K562 (cell line): ENCODE results near the gene WASHC4. TPM values are rescaled to one million over a fixed set of nuclear protein-coding genes. Genes with fewer than 3 reads are reported as not detected.

ENCODE experiments used
- ATAC-seq: fragments of 200-7000 bp; cut with Tn5 transposase; 3 replicates; pipeline ENCODE4 v1.9.1; 2020; ENCODE audit warnings: moderate library complexity
- BruUV-seq: library from RNA; stranded (reverse); fragments of 400-500 nt; replicated peaks from 2 replicates; lab custom pipeline; 2021; lab: Mats Ljungman, UMichigan
- CTCF ChIA-PET: fragments of 300-600 bp; formaldehyde crosslinking; extraction: SDS; loops from one replicate; lab custom pipeline; 2021; ENCODE audit warnings: low intra/inter-chr PET ratio; lab: Yijun Ruan, JAX
- POLR2A ChIA-PET: fragments of 300-600, 350-650 bp; sonication (Branson Sonifier 250); formaldehyde crosslinking; extraction: SDS; loops from one replicate; lab custom pipeline; 2021; ENCODE audit warnings: antibody characterized with exemption, inconsistent platforms; lab: Yijun Ruan, JAX
- DNase-seq, 4 experiments: peaks; one replicate each; pipeline versions ENCODE4 v3.0.0 to v3.0.0-alpha.2; 2011 to 2018; ENCODE audit warnings: low spot score in 3 of 4, mixed read lengths in 3 of 4; ENCODE audit errors: extremely low read depth in 1 of 4
- FAIRE-seq: peaks from 2 replicates; lab custom pipeline; 2011; peaks lifted over from hg19 to GRCh38; lab: Jason Lieb, UNC
- H2AFZ ChIP-seq: 2 replicates; pipeline ENCODE4 v1.6.0; 2011; ENCODE audit warnings: low read depth, low read length, control low read depth, inconsistent platforms
- H3K27ac ChIP-seq: fragments of 200-600 bp; 3 replicates; pipeline ENCODE4 v1.8.0; 2011; ENCODE audit warnings: low read depth, mild to moderate bottlenecking, control low read depth, inconsistent platforms, low read length, moderate library complexity, mixed read lengths; ENCODE audit errors: extremely low read depth
- H3K27me3 ChIP-seq, 2 experiments: fragments of 300-600 bp in 1 of 2; 2 replicates in 1 of 2; 3 replicates in 1 of 2; pipeline versions ENCODE4 v1.6.0 to v1.8.0; 2011; ENCODE audit warnings: inconsistent platforms in 2 of 2, low read length in 2 of 2, mild to moderate bottlenecking in 1 of 2, mixed read lengths in 1 of 2, moderate library complexity in 1 of 2; ENCODE audit not compliant: control insufficient read depth in 2 of 2, insufficient read depth in 2 of 2
- H3K36me3 ChIP-seq: fragments of 300-600 bp; 3 replicates; pipeline ENCODE4 v1.8.0; 2011; ENCODE audit warnings: mild to moderate bottlenecking, low read length, inconsistent platforms; ENCODE audit not compliant: control insufficient read depth, insufficient read depth
- H3K4me1 ChIP-seq, 2 experiments: fragments of 200-600 bp in 1 of 2; replicated peaks in 1 of 2; 2 replicates in 1 of 2; 3 replicates in 1 of 2; pipeline versions ENCODE4 v1.5.1 to v1.8.0; 2011; ENCODE audit warnings: inconsistent platforms in 2 of 2, low read length in 2 of 2, mild to moderate bottlenecking in 1 of 2, mixed read lengths in 1 of 2, moderate library complexity in 1 of 2; ENCODE audit not compliant: control insufficient read depth in 2 of 2, insufficient read depth in 2 of 2
- H3K4me2 ChIP-seq: 2 replicates; pipeline ENCODE4 v1.6.1; 2011; ENCODE audit warnings: low read length, control low read depth, inconsistent platforms, mixed read lengths; ENCODE audit not compliant: insufficient read depth
- H3K4me3 ChIP-seq: fragments of 200-600 bp; sonication (generic), shearing (Covaris generic); 2 replicates; pipeline ENCODE4 v1.5.1; 2016; ENCODE audit warnings: control low read depth, inconsistent platforms
- H3K79me2 ChIP-seq: fragments of 200-600 bp; 3 replicates; pipeline ENCODE4 v1.8.0; 2011; ENCODE audit warnings: low read length, inconsistent platforms; ENCODE audit not compliant: control insufficient read depth, insufficient read depth
- H3K9ac ChIP-seq, 2 experiments: 2 replicates each; pipeline versions ENCODE4 v1.6.0 to v1.6.1; 2011; ENCODE audit warnings: low read depth in 2 of 2, low read length in 2 of 2, control low read depth in 1 of 2, inconsistent platforms in 1 of 2, mild to moderate bottlenecking in 1 of 2, mixed read lengths in 1 of 2; ENCODE audit not compliant: insufficient read depth in 1 of 2
- H3K9me1 ChIP-seq: one replicate; pipeline ENCODE4 v1.6.0; 2011; ENCODE audit warnings: inconsistent platforms, mild to moderate bottlenecking, low read length, moderate library complexity; ENCODE audit not compliant: control insufficient read depth, insufficient read depth
- H3K9me3 ChIP-seq: replicated peaks from 2 replicates; pipeline ENCODE4 v1.5.1; 2011; ENCODE audit warnings: low read depth, low read length, inconsistent platforms; ENCODE audit not compliant: control insufficient read depth, insufficient read depth
- H4K20me1 ChIP-seq: replicated peaks from 2 replicates; pipeline ENCODE4 v1.6.1; 2011; ENCODE audit warnings: low read length, inconsistent platforms, mixed read lengths; ENCODE audit not compliant: control insufficient read depth, insufficient read depth
- BCL6 ChIP-seq: fragments of 250-450 bp; sonication (Bioruptor Pico); IDR thresholded peaks from 2 replicates; pipeline ENCODE4 v1.4.0; 2020
- KLF16 ChIP-seq: IDR thresholded peaks from 2 replicates; pipeline ENCODE4 v1.6.1; 2016; ENCODE audit warnings: antibody characterized with exemption
- NR2F6 ChIP-seq: fragments of 450-650 bp; formaldehyde crosslinking; IDR thresholded peaks from 2 replicates; pipeline ENCODE4 v1.4.0; 2020; ENCODE audit warnings: mild to moderate bottlenecking
- RBM34 ChIP-seq: fragments of 200-400 bp; formaldehyde crosslinking; IDR thresholded peaks from 2 replicates; pipeline ENCODE4 v1.6.1; 2018; ENCODE audit warnings: low read length, borderline replicate concordance; ENCODE audit not compliant: insufficient read depth
- ZEB2 ChIP-seq: fragments of 450-650 bp; IDR thresholded peaks from 2 replicates; pipeline ENCODE4 v1.6.1; 2016
- ZNF277 ChIP-seq: fragments of 250-450 bp; sonication (Bioruptor Pico); IDR thresholded peaks from 2 replicates; pipeline ENCODE4 v1.8.0; 2022; ENCODE audit warnings: inconsistent platforms, mild to moderate bottlenecking, moderate library complexity, borderline replicate concordance
- WGBS: fragments of 100-300 bp; shearing (Covaris generic); methylation state at CpG from one replicate; pipeline ENCODE4 v1.1.6; 2016; ENCODE audit warnings: low coverage, mixed read lengths; ENCODE audit not compliant: insufficient coverage; ENCODE audit errors: missing lambda C conversion rate; 5-methylcytosine and 5-hydroxymethylcytosine counted together
- in situ Hi-C: fragments of 300-500 bp; cut with MboI; formaldehyde crosslinking; loops from 4 replicates; pipeline ENCODE4 v1.15.0; 2018; ENCODE audit warnings: inconsistent platforms, mixed read lengths
- intact Hi-C: fragments of 100-400 bp; cut with micrococcal nuclease; formaldehyde crosslinking; loops from 2 replicates; pipeline ENCODE4 v1.14.2; 2022
- polyA plus RNA-seq, 8 experiments: library from polyadenylated mRNA; depleted of rRNA in 4 of 8; stranded (reverse) in 5 of 8; unstranded in 3 of 8; fragments of >200 nt; fragmentation: Nextera tagmentation in 2 of 8; fragmentation: Illumina TruSeq in 1 of 8; extraction: Ambion mirVana in 2 of 8; extraction: Trizol in 1 of 8; gene quantifications; 2 replicates each; pipeline versions ENCODE4 v1.2.1 to v1.2.3, GENCODE V29; 2011 to 2014; ENCODE audit warnings: inconsistent platforms in 1 of 8, missing spikeins in 1 of 8
- total RNA-seq, 7 experiments: library from RNA; depleted of rRNA in 6 of 7; stranded (reverse); fragments of >200 nt in 6 of 7; fragmentation: Illumina TruSeq in 2 of 7; extraction: Trizol in 2 of 7; gene quantifications; 2 replicates each; pipeline versions ENCODE4 v1.2.1 to v1.2.3, GENCODE V29; 2011 to 2021; ENCODE audit warnings: low replicate concordance in 1 of 7
- TF ChIP-seq, protein P1 (sequence below): IDR thresholded peaks from 3 replicates; pipeline ENCODE4 v1.6.1; 2011; ENCODE audit warnings: borderline replicate concordance, mild to moderate bottlenecking; ENCODE audit not compliant: insufficient read length, insufficient read depth

WASHC4 gene
- total and polyA plus RNA-seq, 9 of the 15 experiments (the other 6 are each of a cell fraction or from before 2014, with no cell fraction given): 12.5 to 38.5 (median 21.3) TPM

- DNase-seq (no peak), FAIRE-seq (no peak), ATAC-seq (no peak)
- H3K4me3 ChIP-seq: no peak overlapping the region
- no peak overlapping the region for H3K27ac ChIP-seq
- H4K20me1 ChIP-seq: no peaks in the 10 kb centered on the region
- H3K4me1 ChIP-seq: no peaks in the 10 kb centered on the region; a peak in 1 of 5 replicates
- in situ Hi-C loops: no loop called here
- intact Hi-C loops: no loop called here
- TF ChIP-seq BCL6 (CRISPR knock-in tag) (no peak), ZEB2 (no peak), KLF16 (no peak), RBM34 (no peak), ZNF277 (no peak), NR2F6 (CRISPR knock-in tag) (no peak)
- TF ChIP-seq, protein P1, sequence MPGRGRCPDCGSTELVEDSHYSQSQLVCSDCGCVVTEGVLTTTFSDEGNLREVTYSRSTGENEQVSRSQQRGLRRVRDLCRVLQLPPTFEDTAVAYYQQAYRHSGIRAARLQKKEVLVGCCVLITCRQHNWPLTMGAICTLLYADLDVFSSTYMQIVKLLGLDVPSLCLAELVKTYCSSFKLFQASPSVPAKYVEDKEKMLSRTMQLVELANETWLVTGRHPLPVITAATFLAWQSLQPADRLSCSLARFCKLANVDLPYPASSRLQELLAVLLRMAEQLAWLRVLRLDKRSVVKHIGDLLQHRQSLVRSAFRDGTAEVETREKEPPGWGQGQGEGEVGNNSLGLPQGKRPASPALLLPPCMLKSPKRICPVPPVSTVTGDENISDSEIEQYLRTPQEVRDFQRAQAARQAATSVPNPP: no peak
- no peak overlapping the region for H2AFZ ChIP-seq
- no peaks in the 10 kb centered on the region for H3K36me3 ChIP-seq
- CTCF ChIA-PET: no interaction called here
- 87% methylated on average over 3 of the region's 3 CpGs for WGBS
- POLR2A ChIA-PET: no interaction called here
- no peak overlapping the region for H3K4me2 ChIP-seq
- no peaks in the 10 kb centered on the region for H3K9me3 ChIP-seq
- BruUV-seq: no TSS peak
- H3K79me2 ChIP-seq: no peaks in the 10 kb centered on the region
- H3K9me1 ChIP-seq: no peaks in the 10 kb centered on the region
- H3K9ac ChIP-seq: no peak overlapping the region
- no peaks in the 10 kb centered on the region for H3K27me3 ChIP-seq
These were observed 30.6 kb upstream of the WASHC4 start for GRCh38 chr12:105076913-105077312.
